Left hindlimb (tissue), 1 donor: ENCODE results near the gene NDE1.
A peak's percentile ranks its signal among the peaks of the same experiment; 100 is the strongest.
"Not testable (repeated sequence)": the region's sequence is repeated elsewhere in the genome, so short reads cannot be mapped to it uniquely, and the experiment has no call there.

Source experiments
- DNase-seq: peaks from one replicate; pipeline ENCODE4 v3.0.0-alpha.2; 2018

The NDE1 gene

DNA sequence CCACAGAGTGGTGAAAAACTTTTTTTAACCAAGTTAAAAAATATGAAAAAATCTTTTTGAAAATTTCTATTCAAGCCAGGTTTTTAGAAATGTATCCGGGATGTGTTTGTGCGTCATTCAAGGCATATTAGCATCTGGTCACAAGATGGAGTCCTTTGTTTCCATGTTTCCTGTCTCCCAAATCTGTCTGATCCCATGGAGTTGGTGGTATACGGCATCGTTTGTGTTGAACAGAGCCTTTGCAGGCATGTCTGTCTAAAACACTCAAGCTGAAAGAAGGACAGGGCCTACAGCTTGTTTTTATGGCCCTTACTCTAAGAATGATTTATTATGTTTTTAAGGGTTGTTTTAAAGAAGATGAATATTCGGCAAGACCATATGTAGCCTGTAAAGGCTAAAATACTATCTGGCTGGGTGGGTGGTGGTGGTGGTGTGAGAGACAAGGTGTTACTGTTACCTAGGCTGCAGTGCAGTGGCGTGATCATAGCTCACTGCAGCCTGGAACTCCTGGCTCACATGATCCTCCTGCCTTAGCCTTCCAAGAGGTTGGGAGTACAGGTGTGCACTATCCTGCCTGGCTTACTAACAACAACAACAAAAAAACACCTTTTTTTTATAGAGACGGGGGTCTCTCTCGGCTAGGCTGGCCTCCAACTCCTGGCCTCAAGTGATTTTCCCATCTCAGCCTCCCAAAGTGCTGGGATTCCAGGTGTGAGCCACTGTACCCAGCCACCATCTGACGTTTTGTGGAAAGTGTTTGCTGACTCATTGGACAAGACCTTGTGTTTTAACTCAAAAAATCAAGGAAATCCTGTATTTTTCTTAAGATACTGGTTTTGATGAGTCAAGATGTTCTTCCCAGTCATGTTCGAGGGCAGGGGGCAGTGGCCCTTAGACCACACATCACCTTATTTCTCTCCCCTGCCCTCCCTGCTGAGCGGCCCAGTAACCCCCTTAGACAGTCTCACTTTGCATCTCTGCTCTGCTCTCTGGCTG lies 52.2 kb downstream of the NDE1 start:
- no peak for DNase-seq

DNA sequence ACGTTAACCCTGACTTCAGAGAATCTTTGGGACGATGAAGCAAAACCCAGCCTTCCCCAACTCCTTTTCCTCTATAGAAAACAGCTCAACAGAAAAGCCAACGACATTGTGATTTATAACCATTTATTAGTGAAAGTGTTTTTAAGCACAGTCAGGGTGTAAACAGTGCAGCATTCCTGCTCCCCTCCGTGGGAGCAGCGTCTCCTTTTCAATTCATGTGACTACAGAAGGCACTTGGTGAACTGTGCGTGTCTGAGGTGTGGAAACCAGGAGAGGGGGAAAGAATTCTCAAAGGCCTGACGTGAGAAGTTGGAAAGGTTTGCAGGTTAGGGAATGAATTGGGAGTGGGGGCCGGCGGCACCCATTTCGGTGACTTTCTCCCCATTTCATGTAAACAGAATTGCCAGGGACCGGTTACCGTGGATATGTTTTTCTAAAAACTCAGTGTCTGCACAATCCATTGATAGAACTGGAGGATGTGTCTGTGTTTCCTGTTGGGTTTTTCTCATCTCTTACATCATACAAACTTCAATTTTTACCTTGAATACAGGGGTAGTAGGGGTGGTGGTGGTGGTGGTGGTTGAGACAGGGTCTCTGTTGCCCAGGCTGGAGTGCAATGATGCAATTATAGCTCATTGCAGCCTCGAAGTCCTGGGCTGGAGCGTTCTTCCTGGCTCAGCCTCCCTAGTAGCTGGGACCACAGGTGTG lies 53.1 kb downstream of the NDE1 start:
- no peak for DNase-seq

DNA sequence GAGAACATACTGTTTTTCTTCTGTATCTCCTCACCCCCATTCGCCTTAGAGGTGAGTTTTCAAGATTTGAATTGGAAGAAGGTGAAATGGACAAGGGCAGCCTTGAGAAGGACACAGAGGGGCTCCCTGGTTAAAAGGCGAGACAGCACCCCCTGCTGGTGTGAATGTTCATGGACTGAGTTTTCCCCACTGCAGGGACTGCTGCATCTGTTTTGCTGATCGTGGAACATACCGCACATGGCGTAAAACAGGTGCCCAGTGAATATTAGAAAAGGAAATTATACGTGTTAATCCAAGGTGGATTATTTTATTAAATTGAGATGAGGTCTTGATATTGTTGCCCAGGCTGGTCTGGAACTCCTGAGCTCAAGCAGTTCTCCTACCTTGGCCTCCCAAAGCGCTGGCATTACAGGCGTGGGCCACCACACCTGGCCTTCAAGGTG lies 54.5 kb downstream of the NDE1 start:
- peak; percentile 62 for DNase-seq

- no peak for DNase-seq
Observed at GRCh38 chr16:15705064-15705565, 55.1 kb downstream of the NDE1 start.

DNA sequence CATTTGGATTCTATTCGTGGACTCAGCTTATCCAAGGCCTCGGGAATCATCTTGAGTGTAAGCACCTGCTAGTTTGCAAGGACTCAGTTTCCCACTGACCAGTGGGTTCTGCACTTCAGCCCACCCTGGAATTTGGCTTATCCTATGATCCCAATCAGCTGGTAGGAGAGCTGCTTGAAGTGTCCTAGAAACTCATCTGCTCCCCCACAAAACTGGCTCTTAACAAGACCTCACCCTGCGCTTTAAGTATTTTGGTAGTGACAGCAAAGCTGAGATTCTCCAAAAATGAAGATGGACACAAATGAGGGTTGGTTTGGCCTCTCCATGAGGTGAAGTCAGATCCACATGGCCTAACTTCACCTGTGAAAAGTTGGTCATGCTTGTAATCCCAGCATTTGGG lies 57.3 kb downstream of the NDE1 start:
- no peak for DNase-seq

- DNase-seq = no peak
Observed at GRCh38 chr16:15708096-15708495, 58.1 kb downstream of the NDE1 start.

GRCh38 chr16:15708997-15709396 lies 59.0 kb downstream of the NDE1 start:
- DNase-seq = no peak

DNA sequence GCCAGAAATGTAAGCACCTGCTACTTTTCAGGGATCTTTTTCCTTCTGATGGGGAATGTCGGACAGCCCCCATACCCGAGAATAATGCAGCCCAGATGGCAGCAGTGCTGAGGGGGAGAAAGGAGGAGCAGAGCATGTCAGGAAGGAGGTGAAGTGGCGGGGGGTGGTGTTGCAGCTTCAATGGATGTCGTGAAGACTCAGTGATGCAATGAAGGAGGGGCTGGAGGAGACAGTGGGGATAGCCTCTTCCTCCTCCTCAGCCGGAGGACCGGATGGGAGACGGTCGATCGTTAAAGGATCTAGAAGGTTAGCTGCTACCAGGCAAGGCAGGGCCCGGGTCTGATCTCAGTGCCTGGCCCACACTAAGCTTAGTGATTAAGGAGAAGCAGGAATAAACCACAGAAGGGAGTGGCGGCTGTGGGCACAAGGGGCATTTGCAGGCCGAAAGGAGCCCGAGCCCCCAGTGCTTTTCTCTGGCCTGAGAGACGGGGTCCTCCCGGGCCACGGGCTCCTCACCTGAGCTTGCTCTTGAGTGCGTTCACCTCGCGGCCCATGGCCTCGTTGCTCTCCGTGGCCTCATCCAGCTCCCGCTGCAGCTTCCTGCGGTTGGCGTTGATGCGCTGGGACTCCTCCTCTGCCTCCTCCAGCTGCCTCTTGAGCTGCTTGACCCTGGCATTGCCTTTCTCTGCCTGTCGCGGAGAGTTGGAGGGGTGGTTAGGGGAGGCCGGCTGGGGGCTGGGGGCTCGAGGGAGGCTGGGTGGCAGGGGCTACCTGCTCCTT lies 64.5 kb downstream of the NDE1 start:
- no peak for DNase-seq

- no peak for DNase-seq
Observed at GRCh38 chr16:15715221-15715620, 65.2 kb downstream of the NDE1 start.

DNA sequence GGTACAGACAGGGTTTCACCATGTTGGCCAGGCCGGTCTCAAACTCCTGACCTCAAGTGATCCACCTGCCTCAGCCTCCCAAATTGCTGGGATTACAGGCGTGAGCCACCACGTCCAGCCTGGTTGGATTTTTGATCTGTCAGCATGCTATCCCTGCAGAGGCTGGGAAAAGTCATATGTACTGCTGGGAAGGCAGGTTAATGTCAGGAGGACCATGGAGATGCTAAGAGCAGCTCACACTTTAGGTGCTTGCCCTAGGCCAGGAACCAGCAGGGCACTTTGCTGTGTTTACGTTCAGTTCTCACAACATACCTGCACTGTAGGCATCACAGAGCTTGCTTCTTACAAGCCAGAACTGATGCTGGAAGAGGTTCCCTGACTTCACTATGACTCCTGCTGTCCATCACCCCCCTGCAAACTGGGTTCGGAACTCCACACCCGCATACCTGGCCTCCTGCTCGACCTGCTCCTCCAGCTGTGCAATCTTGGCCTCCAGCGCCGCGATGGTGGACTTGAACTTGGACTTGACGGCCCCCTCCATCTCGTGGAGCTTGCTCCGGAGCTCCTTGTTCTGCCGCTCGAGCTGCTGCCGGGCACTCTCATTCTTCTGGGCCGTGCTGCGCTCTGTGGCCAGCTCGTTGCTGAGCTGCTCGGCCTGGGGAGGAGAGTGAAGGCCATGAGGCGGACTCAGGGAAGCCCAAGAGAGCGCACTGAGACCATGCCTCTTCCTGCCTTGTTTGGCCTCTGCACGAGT lies 66.8 kb downstream of the NDE1 start:
- DNase-seq = no peak

- no peak for DNase-seq
Observed at GRCh38 chr16:15721018-15721417, 71.0 kb downstream of the NDE1 start.

DNA sequence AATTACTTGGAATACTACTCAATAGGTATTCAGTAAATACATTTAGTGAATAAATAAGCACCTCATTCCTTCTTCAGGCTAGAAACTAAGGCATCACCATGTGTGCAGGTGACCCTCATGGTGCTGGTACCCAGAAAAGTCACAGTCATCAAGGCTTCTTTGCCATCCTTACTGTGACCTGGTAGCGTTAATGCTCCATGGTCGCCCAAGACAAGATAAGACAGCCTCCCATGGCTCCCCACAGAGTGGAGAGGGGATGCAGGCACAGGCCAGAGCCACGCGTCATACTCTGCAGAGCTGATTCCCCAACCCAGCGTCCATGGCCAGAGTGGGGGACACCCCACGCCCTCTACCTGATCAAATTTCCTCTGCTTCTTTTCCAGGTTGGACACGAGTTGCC lies 73.8 kb downstream of the NDE1 start:
- no peak for DNase-seq

- DNase-seq = no peak
Observed at GRCh38 chr16:15725641-15726240, 75.7 kb downstream of the NDE1 start.

- DNase-seq = no peak
Observed at GRCh38 chr16:15726715-15727114, 76.7 kb downstream of the NDE1 start.

- DNase-seq = not testable (repeated sequence)
Observed at GRCh38 chr16:15727697-15728096, 77.7 kb downstream of the NDE1 start.

- DNase-seq = no peak
Observed at GRCh38 chr16:15729152-15729551, 79.1 kb downstream of the NDE1 start.

DNA sequence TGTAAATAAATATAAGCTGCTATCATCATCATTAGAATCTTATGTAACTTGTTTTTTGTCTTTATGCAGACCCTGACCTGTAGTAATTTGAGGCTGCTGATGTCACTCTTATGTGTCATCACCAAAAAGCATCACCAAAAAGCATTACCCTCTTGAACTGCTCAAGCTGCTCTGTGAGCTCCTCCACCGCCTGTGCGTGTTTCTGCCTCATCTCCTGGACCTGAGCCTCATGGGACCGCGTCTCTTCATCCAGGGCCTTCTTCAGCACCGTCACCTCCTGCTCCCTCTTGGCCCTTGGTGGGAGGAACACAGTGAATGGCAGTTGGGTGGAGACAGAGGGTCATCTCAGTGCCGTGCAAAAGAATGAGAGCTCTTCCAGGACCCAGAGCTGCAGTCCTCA lies 82.4 kb downstream of the NDE1 start:
- no peak for DNase-seq

- DNase-seq = no peak
Observed at GRCh38 chr16:15735610-15736009, 85.6 kb downstream of the NDE1 start.

DNA sequence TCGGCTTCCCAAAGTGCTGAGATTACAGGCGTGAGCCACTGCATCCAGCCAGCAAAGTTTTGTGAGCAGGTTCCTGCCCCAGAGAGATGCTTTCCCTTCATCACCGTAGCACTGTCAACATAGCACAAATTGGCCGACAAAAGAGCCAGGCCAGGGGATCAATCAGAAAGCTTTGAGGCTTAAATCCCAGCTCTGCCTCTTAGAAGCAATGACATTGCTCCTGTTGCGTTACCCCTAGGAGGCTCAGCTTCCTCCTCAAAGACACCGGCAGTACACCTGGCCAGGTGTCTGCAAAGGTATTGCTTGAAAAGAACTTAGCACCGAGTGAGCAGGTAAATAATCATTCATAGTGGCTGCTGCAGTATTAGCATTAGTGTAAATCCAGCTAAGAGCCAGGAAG lies 86.5 kb downstream of the NDE1 start:
- no peak for DNase-seq

DNA sequence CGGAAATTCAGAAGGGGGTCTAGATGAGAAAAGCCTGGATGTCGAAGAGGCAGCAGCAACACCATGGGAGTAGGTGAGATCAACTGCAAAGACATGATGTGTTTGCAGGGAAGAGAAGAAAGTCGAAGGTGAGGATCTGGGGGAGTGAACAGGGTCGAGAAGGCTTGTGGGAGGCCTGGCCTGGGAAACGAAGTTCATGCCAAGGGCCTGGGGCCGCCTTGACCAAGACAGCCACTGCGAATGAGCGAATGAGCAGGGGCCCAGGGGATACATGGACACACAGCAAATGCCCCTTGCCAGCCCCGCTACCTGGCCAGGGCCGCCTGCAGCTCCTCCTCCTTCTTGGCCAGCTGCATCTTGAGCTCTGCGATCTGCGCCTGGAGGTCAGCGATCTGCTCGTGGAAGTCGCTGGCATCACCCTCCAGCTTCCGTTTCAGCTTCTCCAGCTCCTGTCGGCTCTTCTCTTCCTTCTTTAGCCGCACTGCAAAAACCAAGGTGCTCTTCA lies 87.1 kb downstream of the NDE1 start:
- DNase-seq = no peak

GRCh38 chr16:15739464-15739863 lies 89.4 kb downstream of the NDE1 start:
- DNase-seq = no peak

- DNase-seq = no peak
Observed at GRCh38 chr16:15739950-15740349, 89.9 kb downstream of the NDE1 start.
